Smooth muscle cell (in vitro differentiated cells): ENCODE data around the gene BMP7. TPM values are rescaled to one million over a fixed set of nuclear protein-coding genes. Genes with fewer than 3 reads are reported as not detected.

Experiments used
- DNase-seq: peaks from one replicate; lab custom pipeline; 2025; ENCODE audit not compliant: unreplicated experiment; lab: John Stamatoyannopoulos, UW
- H2AFZ ChIP-seq: fragments of 200-600 bp; sonication (generic); 2 replicates; pipeline ENCODE4 v1.6.0; 2016; ENCODE audit warnings: antibody characterized with exemption, low read depth, mild to moderate bottlenecking
- H3F3A ChIP-seq: fragments of 200-600 bp; sonication (generic); 2 replicates; pipeline ENCODE4 v1.6.0; 2017; ENCODE audit warnings: antibody characterized with exemption, low read depth
- H3K27ac ChIP-seq: fragments of 200-600 bp; sonication (generic); 2 replicates; pipeline ENCODE4 v1.5.1; 2016; ENCODE audit warnings: low read depth, mild to moderate bottlenecking
- H3K27me3 ChIP-seq: fragments of 200-600 bp; sonication (generic); 2 replicates; pipeline ENCODE4 v1.6.1; 2016; ENCODE audit warnings: low read depth, mild to moderate bottlenecking
- H3K36me3 ChIP-seq: fragments of 200-600 bp; sonication (generic); 2 replicates; pipeline ENCODE4 v1.5.1; 2016; ENCODE audit warnings: low read depth
- H3K4me1 ChIP-seq: fragments of 200-600 bp; sonication (generic); 2 replicates; pipeline ENCODE4 v1.5.1; 2016; ENCODE audit warnings: low read depth
- H3K4me2 ChIP-seq: fragments of 200-600 bp; sonication (generic); 2 replicates; pipeline ENCODE4 v1.6.0; 2016; ENCODE audit warnings: mild to moderate bottlenecking
- H3K4me3 ChIP-seq: fragments of 200-600 bp; sonication (generic); 2 replicates; pipeline ENCODE4 v1.5.1; 2016; ENCODE audit warnings: mild to moderate bottlenecking
- H3K79me2 ChIP-seq: fragments of 200-600 bp; sonication (generic); 2 replicates; pipeline ENCODE4 v1.6.0; 2016; ENCODE audit warnings: low read depth, mild to moderate bottlenecking
- H3K9ac ChIP-seq: fragments of 200-600 bp; sonication (generic); 2 replicates; pipeline ENCODE4 v1.6.0; 2016; ENCODE audit warnings: low read depth
- H3K9me3 ChIP-seq: fragments of 200-600 bp; sonication (generic); replicated peaks from 2 replicates; pipeline ENCODE4 v1.5.1; 2016; ENCODE audit warnings: low read depth
- H4K20me1 ChIP-seq: fragments of 200-600 bp; sonication (generic); 2 replicates; pipeline ENCODE4 v1.6.0; 2016; ENCODE audit warnings: low read depth
- CTCF ChIP-seq: fragments of 200-600 bp; sonication (generic); IDR thresholded peaks from 2 replicates; pipeline ENCODE4 v1.5.1; 2017; ENCODE audit warnings: borderline replicate concordance, mild to moderate bottlenecking, antibody characterized with exemption; ENCODE audit not compliant: insufficient read depth, poor library complexity, severe bottlenecking
- WGBS: methylation state at CpG from one replicate; pipeline ENCODE4 v1.1.7; 2016; ENCODE audit warnings: low lambda C conversion rate; 5-methylcytosine and 5-hydroxymethylcytosine counted together
- polyA plus RNA-seq: library from polyadenylated mRNA; unstranded; fragments of >200 nt; fragmentation: Nextera tagmentation; extraction: Ambion mirVana; gene quantifications from 2 replicates; pipeline ENCODE4 v1.2.1, GENCODE V29; 2016
- small RNA-seq: library from RNA; depleted of rRNA; stranded (forward); fragments of <200 nt; gene quantifications from one replicate; pipeline ENCODE3, GENCODE V24; 2014
- total RNA-seq: library from RNA; depleted of rRNA; stranded (reverse); fragments of >200 nt; gene quantifications from 2 replicates; pipeline ENCODE4 v1.2.3, GENCODE V29; 2014

Gene BMP7
- total and polyA plus RNA-seq, 2 experiments from 2014 or later: 18.1 to 28.3 TPM

GRCh38 chr20:57123504-57123903 lies 142.9 kb downstream of the BMP7 start:
- WGBS: 92% methylated on average over 4 of the region's 4 CpGs
- H3K27ac ChIP-seq: no peak overlapping the region

DNA sequence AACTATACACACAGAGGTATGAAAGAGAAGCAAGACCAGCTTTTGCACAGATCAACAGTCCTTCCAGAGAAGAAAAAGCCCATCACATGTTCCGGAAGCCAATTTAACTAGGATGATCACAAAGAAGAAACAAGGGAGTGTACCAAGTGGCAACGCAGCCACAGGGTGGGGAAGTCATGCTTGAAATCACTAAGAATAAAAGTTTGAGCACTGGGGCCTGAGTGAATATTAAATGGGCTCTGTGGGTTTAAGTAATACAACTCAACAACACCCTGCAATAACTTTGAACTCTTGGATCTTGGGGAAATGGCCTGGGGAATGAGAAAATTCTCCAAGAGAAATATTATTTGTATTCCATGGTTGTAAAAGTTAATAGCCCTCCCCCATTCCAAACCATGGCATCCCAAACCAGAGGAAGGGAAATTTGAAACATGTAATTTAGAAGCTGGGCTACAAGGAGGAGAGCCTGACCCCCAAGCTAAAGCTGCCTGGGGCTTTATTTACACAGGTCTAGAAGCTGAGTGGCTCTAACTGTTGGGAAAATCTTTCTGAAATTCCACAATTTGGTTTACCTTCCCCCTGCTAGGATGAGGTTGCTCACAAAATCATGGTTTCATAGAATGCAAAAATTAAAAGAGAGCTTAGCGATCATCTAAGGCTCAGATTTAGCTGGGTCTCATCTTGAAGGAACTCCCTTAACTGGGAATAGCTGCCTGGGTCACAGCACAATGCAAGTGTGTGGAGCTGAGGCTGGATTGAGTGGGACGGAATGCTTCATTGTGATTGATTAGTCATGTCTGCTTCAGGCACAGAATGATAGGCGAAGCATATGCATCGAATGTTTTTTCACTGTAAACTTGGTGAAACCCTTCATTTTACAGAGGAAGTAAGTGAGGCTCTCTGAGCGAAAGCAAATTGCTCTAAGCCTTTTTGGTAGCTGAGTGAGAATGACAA lies 143.6 kb downstream of the BMP7 start:
- Histone ChIP-seq H2AFZ (no peak overlapping the region), H3K79me2 (no peaks in the 10 kb centered on the region), H3K36me3 (no peaks in the 10 kb centered on the region), H3K27me3 (no peaks in the 10 kb centered on the region), H3K4me2 (no peak overlapping the region), H3K9ac (no peak overlapping the region), H3K9me3 (no peaks in the 10 kb centered on the region), H3K27ac (no peak overlapping the region), H3K4me3 (no peak overlapping the region), H3F3A (peaks cover 6% of the 10 kb centered on the region), H4K20me1 (no peaks in the 10 kb centered on the region), H3K4me1 (peaks cover 16% of the 10 kb centered on the region)
- WGBS: 68% methylated on average over 7 of the region's 7 CpGs
- DNase-seq: no peak
- TF ChIP-seq CTCF: no peak

More at GRCh38 chr20:57123504-57123903, 142.9 kb downstream of the BMP7 start:
- H3K9ac ChIP-seq: no peak overlapping the region
- no peaks in the 10 kb centered on the region for H4K20me1 ChIP-seq
- H3K4me3 ChIP-seq: no peak overlapping the region
- no peaks in the 10 kb centered on the region for H3K27me3 ChIP-seq
- peaks cover 6% of the 10 kb centered on the region for H3F3A ChIP-seq
- H3K9me3 ChIP-seq: no peaks in the 10 kb centered on the region
- peaks cover 20% of the 10 kb centered on the region for H3K4me1 ChIP-seq
- no peaks in the 10 kb centered on the region for H3K79me2 ChIP-seq
- no peak overlapping the region for H2AFZ ChIP-seq
- H3K4me2 ChIP-seq: no peak overlapping the region
- no peak for DNase-seq
- TF ChIP-seq CTCF: no peak
- H3K36me3 ChIP-seq: no peaks in the 10 kb centered on the region

DNA sequence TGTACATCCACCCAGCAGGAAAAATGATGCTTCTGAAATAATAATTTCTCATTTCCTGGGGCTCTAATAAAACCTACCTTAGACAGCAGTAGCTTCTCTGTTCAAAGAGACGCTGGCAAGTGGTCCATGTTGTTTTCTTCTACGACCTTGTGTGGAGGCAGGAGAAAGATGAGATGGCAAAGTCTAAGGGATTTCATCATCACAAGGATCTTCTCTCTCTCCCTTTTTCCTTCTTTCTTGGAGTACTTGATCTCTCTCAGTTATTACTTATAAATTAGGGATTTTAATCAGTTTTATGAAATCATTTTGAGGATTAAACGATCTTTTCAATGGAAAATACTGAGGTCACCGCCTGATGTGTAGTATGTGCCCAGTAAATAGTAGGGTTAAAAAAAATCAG lies 147.5 kb downstream of the BMP7 start:
- Histone ChIP-seq H3K9me3 (no peaks in the 10 kb centered on the region), H3K27me3 (no peaks in the 10 kb centered on the region), H3K4me1 (peaks cover 6% of the 10 kb centered on the region), H2AFZ (no peak overlapping the region), H4K20me1 (no peaks in the 10 kb centered on the region), H3K79me2 (no peaks in the 10 kb centered on the region), H3F3A (peaks cover 6% of the 10 kb centered on the region), H3K27ac (no peak overlapping the region), H3K9ac (no peak overlapping the region), H3K4me3 (no peak overlapping the region), H3K36me3 (no peaks in the 10 kb centered on the region), H3K4me2 (no peak overlapping the region)
- no peak for TF ChIP-seq CTCF
- DNase-seq: no peak
- WGBS: 97% methylated on average over 4 of the region's 4 CpGs

Small RNA genes lying within 50 kb of the gene (small RNA-seq; reads per million reads assigned to genes)
- gene RF00019: not detected

Other genes with a start within 250 kb of the BMP7 start
- not detected in 2 replicates for gene SPO11, start 63.2 kb upstream of the BMP7 start, total RNA-seq
- gene SPO11, start 63.2 kb upstream of the BMP7 start, polyA plus RNA-seq: not detected in 2 replicates
- 34.9 and 35.6 TPM in 2 replicates for gene RAE1, start 84.6 kb upstream of the BMP7 start, total RNA-seq
- gene RAE1, start 84.6 kb upstream of the BMP7 start, polyA plus RNA-seq: 53.5 and 61.7 TPM in 2 replicates
- gene RBM38, start 124.8 kb upstream of the BMP7 start, total RNA-seq: 12.7 and 15.2 TPM in 2 replicates
- gene RBM38, start 124.8 kb upstream of the BMP7 start, polyA plus RNA-seq: 12.0 and 15.7 TPM in 2 replicates